NCI-H82 treated with DMSO at 0.1 percent for 48 hours (cell line): Measurements from ENCODE around the gene EVPL.
A peak's percentile ranks its signal among the peaks of the same experiment; 100 is the strongest.
"Not testable (repeated sequence)": the region's sequence is repeated elsewhere in the genome, so short reads cannot be mapped to it uniquely, and the experiment has no call there.

ENCODE experiments used
- DNase-seq: peaks from one replicate; lab custom pipeline; 2025; ENCODE audit not compliant: unreplicated experiment; lab: John Stamatoyannopoulos, UW

Gene EVPL

GRCh38 chr17:76000755-76001521 is 26.2 kb downstream of the EVPL start, which contains the start of gene CDK3:
TSS of gene CDK3 (plus strand) at chr17:76000855. CDS start at chr17:76001426, 571 bp downstream.
- DNase-seq = no peak

GRCh38 chr17:76000016-76000754 is 26.9 kb downstream of the EVPL start:
- DNase-seq = no peak

GRCh38 chr17:75998327-75998795 is 28.7 kb downstream of the EVPL start:
- DNase-seq = no peak

GRCh38 chr17:75996665-75997590 is 30.2 kb downstream of the EVPL start:
- no peak for DNase-seq

DNA sequence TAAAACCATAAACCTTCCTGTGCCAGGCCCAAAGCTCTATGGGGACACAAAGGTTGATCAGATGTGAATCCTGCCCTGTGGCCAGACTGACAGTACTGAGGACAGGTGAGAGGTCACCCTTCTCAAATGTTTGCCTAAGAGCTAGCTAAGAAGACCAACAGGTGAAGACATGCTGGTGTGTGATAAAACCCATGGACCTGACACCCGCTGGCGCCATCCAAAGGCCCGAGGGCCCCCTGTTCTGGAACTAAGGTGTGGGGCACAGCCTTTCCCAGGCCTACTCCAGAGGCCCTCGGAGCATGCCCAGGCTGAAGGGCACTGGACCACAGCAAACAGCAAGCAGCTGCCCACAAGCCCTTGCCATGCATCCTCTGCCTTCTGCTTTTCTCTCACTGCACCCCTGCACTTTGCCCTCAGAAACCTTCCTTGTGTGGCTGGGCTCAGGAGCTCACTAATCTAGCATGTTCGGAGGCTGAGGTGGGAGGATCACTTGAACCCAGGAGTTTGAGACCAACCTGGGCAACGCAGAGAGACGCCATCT is 31.7 kb downstream of the EVPL start:
- no peak for DNase-seq

GRCh38 chr17:75994802-75995370 is 32.2 kb downstream of the EVPL start:
- no peak for DNase-seq

DNA sequence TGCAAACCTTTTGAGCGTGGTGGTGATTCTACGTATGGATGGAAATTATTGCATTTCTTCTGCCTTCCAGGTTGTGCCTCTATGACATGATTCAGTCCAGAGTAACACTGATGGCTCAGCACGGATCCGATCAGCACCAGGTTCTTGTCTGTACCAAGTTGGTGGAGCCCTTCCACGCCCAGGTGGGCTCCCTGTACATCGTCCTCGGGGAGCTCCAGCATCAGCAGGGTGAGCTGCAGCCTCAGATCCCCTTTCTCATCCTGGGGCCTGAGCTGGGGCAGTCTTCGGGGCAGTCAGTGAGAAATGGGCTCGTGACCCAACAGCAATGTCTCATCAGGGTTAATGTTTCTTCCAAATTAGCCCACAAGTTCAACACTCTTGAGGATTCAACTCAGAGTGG is 35.7 kb downstream of the EVPL start:
- DNase-seq = no peak

DNA sequence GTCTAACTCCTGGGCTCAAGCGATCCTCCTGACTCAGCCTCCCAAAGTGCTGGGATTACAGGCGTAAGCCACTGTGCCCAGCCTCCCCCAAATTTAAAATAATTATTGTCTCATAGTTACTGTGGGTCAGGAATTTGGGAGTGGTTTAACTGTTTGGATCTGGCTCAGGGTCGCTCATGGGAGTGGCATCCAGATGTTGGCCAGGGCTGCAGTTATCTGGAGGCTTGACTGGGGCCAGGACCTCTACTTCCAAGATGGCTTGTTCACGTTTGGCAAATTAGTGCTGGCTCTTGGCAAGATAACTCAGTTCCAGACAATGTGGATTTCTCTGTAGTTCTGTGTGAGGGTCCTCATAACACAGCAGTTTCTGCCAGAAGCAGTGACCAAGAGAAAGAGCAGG is 40.1 kb downstream of the EVPL start:
- no peak for DNase-seq

GRCh38 chr17:75985986-75986385 is 41.1 kb downstream of the EVPL start:
- DNase-seq = no peak

- peak; percentile 21 for DNase-seq
These were observed 43.5 kb downstream of the EVPL start for GRCh38 chr17:75983501-75984181.

GRCh38 chr17:75981019-75981615 is 46.0 kb downstream of the EVPL start:
- no peak for DNase-seq

DNA sequence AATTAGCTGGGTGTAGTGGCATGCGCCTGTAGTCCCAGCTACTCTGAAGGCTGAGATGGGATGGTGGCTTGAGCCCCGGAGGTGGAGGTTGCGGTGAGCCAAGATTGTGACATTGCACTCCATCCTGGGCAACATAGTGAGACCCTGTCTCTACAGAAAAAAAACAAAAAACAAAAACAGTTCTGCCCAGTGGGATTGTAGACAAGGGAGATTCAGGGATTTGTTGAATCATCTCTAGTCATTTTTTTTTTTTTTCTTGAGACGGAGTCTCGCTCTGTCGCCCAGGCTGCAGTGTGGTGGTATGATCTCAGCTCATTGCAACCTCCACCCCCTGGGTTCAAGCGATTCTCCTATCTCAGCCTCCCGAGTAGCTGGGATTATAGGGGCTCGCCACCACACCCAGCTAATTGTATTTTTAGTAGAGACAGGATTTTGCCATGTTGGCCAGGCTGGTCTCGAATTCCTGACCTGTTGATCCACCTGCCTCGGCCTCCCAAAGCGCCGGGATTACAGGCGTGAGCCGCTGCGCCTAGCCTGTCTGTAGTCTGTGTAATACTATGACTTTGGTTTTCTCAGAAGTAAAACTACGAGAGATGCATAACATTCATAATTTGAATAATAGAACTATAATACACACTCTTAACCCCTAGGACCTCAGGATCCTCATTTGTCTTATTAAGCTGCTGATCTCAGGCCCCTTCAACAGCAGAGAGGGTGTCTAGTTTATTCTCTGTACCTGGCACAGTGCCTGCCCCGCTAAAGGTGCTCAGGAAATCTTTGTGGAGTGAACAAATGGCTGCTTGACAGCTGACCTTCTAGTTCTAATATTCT is 46.7 kb downstream of the EVPL start:
- peak; percentile 8 for DNase-seq

DNA sequence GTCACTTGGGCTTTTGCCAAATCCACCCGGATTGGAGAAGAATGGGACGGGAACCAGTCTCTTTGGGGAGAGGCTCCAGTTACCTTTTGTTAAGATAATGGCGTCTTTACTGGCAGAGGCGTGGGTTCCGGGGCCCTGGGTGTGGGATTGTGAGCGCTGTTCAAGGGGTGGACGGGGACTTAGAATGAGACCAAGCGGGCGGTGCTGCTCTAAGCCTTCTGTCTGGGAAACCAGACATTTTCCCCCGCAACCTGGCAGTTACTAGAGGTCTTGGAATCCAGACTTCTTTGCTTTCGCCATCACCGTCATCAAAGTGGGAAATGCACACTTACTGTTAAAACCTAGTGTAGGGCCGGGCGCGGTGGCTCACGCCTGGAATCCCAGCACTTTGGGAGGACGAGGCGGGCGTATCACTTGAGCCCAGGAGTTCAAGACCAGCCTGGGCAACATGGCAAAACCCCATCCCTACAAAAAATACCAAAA is 47.4 kb downstream of the EVPL start:
- DNase-seq = peak; percentile 80

DNA sequence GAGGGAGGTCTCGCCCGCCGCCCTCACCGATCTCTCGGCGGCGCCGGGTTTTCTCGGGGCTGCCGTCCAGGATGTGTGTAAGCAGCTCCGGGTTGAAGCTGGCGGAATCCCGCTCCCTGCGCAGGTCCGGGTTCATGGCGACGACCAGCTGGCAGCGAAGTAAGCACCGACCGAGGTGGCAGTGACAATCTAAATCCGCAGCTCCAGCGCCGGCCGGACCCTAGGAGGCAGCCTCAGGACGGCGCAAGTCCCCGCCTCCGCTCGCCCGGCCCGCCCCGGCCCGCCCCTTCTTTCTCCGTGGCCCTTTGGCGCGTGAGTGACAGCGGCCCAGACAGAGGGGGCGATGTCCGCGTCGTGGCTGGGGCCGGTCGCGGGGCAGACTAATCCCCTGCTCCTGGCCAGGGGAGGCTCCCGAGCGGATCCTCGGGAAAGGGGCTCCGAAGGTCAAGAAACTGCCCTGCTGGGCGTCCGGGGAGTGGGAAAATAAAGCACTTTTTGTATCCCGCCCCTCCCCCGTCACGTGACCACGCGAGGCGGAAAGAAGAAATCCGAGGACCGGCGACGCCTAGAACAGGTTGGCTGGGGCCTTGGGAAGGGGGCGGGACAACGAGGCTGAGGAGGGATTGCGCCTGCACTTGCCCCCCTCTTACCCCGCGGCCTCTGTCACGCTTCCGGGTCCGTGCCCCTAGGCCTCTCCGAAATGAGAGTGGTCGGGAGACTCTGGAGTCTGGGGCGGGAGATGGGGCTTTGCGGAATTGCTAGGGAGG is 48.0 kb downstream of the EVPL start, which contains the start of the genes ACOX1 and TEN1:
Gene ACOX1 (minus strand): TSS at position 229 of the 767 bp plus-strand sequence. CDS start 93 bp downstream, at position 136.
Gene TEN1 (plus strand): TSS at position 303 of the 767 bp plus-strand sequence. CDS start 6,953 bp downstream, outside the sequence.
- peak; percentile 93 for DNase-seq

- no peak for DNase-seq
These were observed 50.8 kb downstream of the EVPL start for GRCh38 chr17:75976175-75976848.

- DNase-seq = no peak
These were observed 51.3 kb downstream of the EVPL start for GRCh38 chr17:75975757-75976174.

DNA sequence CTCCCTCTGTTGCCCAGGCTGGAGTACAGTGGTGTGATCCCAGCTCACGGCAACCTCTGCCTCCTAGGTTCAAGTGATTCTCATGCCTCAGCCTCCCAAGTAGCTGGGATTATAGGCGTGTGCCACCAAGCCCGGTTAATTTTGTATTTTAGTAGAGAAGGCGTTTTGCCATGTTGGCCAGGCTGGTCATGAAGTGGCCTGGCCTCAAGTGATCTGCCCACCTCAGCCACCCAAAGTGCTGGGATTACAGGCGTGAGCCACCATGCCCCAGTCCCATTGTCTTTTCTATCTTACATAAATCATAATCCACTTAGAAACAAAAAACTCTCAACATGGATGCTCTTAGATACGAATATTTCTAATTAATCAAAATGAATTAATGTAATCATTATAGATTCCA is 51.9 kb downstream of the EVPL start:
- not testable (repeated sequence) for DNase-seq
